ENCODE data around the gene GHRH. TPM values are rescaled to one million over a fixed set of nuclear protein-coding genes. Genes with fewer than 3 reads are reported as not detected.

The GHRH gene
- total RNA-seq, 1 donor from 2014 or later = not detected

- peaks cover 0 to 10% of the 10 kb centered on the region in 2 donors for H3K36me3 ChIP-seq
- H3K27ac ChIP-seq = no peak overlapping the region
- intact Hi-C loops (cut with DNase I) = no loop called here
- no peaks in the 10 kb centered on the region for H3K4me1 ChIP-seq
- H3K4me3 ChIP-seq = no peak overlapping the region
- H3K9me3 ChIP-seq = no peaks in the 10 kb centered on the region
- TF ChIP-seq CTCF (IDR thresholded peaks at IDR 0.05) (no peak), POLR2AphosphoS5 (IDR thresholded peaks at IDR 0.05; ENCODE audit: insufficient read depth in 1 of 2, low read depth in 1 of 2) (no peak), POLR2A (IDR thresholded peaks at IDR 0.05) (no peak)
- H3K27me3 ChIP-seq = no peaks in the 10 kb centered on the region
- DNase-seq (ENCODE audit: extremely low spot score in 2 of 2) = no peak
Observed at GRCh38 chr20:37246736-37247135, 14.9 kb downstream of the GHRH start.

- intact Hi-C loops (cut with DNase I) = no loop called here
- H3K9me3 ChIP-seq = no peaks in the 10 kb centered on the region
- no peak for DNase-seq (ENCODE audit: extremely low spot score in 2 of 2)
- peaks cover 0 to 15% of the 10 kb centered on the region in 2 donors for H3K36me3 ChIP-seq
- H3K27ac ChIP-seq = no peak overlapping the region
- no peaks in the 10 kb centered on the region for H3K27me3 ChIP-seq
- H3K4me3 ChIP-seq = no peak overlapping the region
- TF ChIP-seq POLR2A (IDR thresholded peaks at IDR 0.05) (no peak), CTCF (IDR thresholded peaks at IDR 0.05) (no peak), POLR2AphosphoS5 (IDR thresholded peaks at IDR 0.05; ENCODE audit: insufficient read depth in 1 of 2, low read depth in 1 of 2) (no peak)
- no peaks in the 10 kb centered on the region for H3K4me1 ChIP-seq
Observed at GRCh38 chr20:37245216-37246150, 16.1 kb downstream of the GHRH start.

GRCh38 chr20:37244572-37244957 is 17.0 kb downstream of the GHRH start:
- TF ChIP-seq POLR2A (IDR thresholded peaks at IDR 0.05) (no peak), CTCF (IDR thresholded peaks at IDR 0.05) (no peak)
- intact Hi-C loops (cut with DNase I) = no loop called here
- DNase-seq (ENCODE audit: extremely low spot score in 2 of 2) = no peak
- Histone ChIP-seq H3K4me1 (peaks cover 3% of the 10 kb centered on the region), H3K4me3 (no peak overlapping the region), H3K36me3 (peaks cover 0 to 15% of the 10 kb centered on the region in 2 donors), H3K27ac (no peak overlapping the region), H3K27me3 (no peaks in the 10 kb centered on the region), H3K9me3 (no peaks in the 10 kb centered on the region)

GRCh38 chr20:37243937-37244571 is 17.6 kb downstream of the GHRH start:
- no peak overlapping the region for H3K27ac ChIP-seq
- no peak for DNase-seq (ENCODE audit: extremely low spot score in 2 of 2)
- H3K4me3 ChIP-seq = no peak overlapping the region
- intact Hi-C loops (cut with DNase I) = no loop called here
- TF ChIP-seq POLR2AphosphoS5 (IDR thresholded peaks at IDR 0.05; ENCODE audit: insufficient read depth in 1 of 2, low read depth in 1 of 2) (no peak), CTCF (IDR thresholded peaks at IDR 0.05) (no peak), POLR2A (IDR thresholded peaks at IDR 0.05) (no peak)
- peaks cover 8% of the 10 kb centered on the region for H3K4me1 ChIP-seq
- peaks cover 0 to 15% of the 10 kb centered on the region in 2 donors for H3K36me3 ChIP-seq
- no peaks in the 10 kb centered on the region for H3K9me3 ChIP-seq
- H3K27me3 ChIP-seq = no peaks in the 10 kb centered on the region

Data from vagina (tissue), 2 donors.